GM21367 (cell line): ENCODE measurements around the gene TANGO2.

Experiments used
- ATAC-seq: cut with Tn5 transposase; IDR thresholded peaks from one replicate; pipeline ENCODE4 v1.9.1; 2021; ENCODE audit not compliant: unreplicated experiment

TANGO2 gene

DNA sequence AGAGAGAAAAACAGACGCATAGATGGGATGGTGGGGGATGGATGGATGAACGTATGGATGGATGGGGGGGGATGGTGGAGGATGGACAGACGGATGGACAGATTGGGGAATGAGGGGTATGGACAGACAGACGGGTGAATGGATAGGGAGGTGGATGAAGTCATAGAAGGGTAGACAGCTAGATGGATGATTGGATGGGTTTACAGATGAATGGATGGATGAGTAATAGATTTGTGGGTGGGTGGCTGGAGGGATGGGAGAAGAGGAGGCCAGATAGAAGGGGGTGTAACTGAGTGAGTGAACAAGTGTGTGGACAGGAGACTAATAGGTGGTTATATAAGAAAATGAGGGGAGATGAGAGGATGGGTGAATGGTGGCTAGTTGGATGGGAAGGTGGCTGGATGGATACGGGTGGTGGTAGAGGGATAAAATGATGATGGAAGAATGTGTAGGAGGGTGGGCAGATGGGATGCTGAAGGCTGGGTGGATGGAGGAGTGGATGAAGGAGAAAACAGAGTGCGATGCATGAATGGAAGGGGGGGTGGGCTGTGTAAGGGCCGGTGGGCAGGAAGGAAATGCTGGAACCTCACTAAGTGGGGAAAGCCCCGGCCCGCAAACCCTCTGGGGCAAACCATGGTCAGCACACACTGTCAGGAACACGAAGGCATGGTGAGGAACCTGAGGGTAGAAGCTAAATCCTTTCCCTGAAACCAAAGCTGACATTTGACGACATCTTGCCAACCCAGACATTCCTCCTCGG, 25.9 kb upstream of the TANGO2 start:
- ATAC-seq, result no peak

GRCh38 chr22:19995611-19996339, 25.1 kb upstream of the TANGO2 start:
- ATAC-seq, result no peak

DNA sequence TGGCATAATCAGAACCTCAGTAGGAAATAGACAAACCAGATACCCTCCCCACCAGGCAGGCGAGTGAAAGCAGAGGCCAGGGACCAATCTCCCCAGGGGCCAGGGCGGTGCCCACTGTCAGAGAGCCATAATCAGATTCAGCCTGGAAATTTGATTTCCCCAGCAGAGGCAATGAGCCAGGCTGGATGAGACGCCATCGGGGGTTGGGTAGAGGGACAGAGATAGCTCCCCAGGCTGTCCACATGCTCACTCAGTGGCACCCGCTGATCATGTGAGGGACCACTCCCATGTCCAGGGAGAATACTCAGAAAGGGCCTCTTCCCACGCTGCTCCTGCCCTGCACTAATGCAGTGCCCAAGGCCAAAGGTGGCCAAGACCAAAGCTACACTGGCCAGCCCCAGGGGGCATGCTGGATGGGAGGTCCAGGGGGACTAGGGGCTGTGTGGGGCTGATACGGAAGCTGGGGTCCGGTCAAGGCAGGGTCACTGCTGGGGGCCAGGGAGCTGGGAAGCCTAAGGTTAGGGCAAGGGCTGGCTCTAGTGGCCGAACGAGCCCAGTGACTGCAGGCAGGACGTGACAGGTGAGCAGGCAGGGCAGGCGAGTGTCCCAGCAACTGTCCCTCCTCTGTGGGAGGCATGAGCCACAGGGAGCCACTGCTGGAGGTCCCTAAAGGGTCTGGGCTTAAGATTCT, 24.1 kb upstream of the TANGO2 start:
- no peak for ATAC-seq

GRCh38 chr22:19997561-19998231, 23.2 kb upstream of the TANGO2 start:
- ATAC-seq, result no peak

- ATAC-seq, result no peak
Measured at GRCh38 chr22:19998232-19998951, 22.5 kb upstream of the TANGO2 start.

GRCh38 chr22:19998991-19999820, 21.7 kb upstream of the TANGO2 start:
- ATAC-seq, result no peak

DNA sequence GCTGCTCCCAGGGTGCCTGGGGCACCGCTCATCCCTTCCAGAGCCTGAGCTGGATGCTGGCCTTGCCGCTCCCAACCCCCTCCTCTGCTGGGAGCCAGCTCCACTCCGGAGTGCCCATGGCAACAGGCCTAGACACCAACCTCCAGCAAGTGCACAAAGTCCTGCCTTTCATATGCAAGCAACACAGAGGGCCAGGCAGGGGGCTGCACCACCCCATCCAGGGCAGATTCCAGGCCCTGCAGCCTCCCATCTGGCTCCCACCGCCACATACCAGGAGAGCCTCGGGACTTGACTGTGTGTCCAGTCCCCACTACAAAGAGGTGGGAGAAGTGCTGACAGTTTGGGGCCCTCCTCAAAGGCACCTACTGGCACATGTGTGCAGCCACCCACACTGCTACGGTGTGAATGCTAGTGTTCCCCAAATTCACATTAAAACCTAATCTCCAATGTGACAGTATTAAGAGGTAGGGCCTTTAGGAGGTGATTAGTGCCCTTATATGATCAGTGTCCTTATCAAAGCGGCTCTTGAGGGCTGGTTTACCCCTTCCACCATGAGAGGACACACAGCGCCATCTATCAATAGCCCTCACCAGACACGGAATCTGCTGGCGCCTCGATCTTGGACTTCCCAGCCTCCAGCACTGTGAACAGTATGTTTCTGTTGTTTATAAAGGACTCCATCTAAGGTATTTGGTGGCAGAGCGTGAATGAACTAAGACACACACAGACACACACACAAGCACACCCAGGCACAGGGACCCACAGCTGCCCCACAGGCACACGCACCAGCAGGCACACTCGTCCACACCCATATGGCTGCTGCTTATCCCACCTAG, 20.4 kb upstream of the TANGO2 start:
- no peak for ATAC-seq

DNA sequence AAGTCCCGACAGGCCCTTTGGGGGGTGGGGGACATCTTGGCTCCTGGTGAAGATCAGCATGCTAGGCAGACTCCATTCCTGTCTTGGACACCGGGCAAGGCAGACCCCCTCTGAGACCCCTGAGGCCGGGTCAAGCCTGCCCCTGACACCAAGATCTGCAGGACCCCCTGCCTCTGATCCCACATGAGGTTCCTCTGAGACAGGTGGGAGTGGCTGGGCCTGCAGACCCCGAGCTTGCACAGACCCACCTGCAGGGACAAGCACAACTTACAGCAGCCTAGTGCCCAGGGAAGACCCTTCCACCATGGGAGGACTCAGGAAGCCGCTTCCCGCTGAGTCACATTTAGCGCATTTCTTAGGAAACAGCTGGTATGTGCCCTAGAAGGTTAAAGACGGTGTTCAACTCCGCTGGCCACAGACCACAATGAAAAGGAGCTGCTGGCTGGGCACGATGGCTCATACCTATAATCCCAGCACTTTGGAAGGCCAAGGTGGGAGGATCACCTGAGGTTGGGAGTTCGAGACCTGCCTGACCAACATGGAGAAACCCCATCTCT, 19.8 kb upstream of the TANGO2 start:
- no peak for ATAC-seq

GRCh38 chr22:20002128-20002527, 18.8 kb upstream of the TANGO2 start:
- no peak for ATAC-seq

DNA sequence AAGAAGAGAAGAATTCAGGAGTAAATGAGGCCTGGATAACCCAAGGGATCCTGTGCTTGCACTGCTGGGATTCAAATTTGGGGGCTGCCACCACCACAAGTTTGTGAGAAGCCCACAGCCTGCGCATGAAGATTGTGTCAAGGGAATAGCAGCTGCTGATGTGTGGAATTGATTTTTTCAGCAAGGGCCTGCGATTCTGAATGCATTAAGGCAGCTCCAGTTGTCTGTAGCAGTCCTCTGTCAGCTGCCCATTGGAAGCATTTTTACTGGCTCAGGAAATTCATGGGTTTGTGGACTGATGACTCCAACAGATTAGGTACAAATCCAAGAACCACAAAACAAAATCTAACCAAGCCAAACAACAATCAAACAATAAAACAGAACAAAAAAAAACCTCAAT, 18.3 kb upstream of the TANGO2 start:
- ATAC-seq, result no peak

DNA sequence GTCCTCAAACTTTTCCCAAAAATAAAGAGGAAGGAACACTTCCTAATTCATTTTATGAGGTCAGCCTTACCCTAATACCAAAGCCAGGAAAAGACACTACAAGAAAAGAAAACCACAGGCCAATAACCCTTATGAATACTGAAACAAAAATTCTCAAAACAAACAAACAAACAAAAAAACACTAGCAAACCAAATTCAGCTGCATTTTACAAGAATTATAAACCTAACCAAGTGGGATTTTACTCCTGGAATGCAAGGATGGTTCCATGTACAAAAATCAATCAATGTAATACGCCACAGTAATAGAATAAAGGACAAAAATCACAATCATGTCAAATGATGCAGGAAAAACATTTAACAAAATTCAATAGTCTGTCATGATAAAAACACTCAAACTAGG, 17.6 kb upstream of the TANGO2 start:
- no peak for ATAC-seq

DNA sequence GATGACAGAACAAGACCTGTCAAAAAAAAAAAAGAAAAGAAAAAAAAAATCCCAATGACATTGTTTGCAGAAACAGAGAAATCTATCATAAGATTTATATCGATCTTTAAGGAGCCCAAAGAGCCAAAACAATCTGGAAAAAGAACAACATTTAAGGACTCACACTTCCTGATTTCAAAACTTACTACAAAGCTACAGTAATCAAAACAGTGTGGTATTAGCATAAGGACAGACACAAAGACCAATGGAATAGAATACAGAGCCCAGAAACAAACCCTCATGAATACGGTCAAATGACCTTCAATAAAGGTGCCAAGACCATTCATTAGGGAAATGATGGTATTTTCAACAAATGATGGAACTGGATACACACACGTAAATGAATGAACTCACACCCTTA, 16.4 kb upstream of the TANGO2 start:
- no peak for ATAC-seq

- ATAC-seq, result no peak
Measured at GRCh38 chr22:20008221-20008995, 12.5 kb upstream of the TANGO2 start.

DNA sequence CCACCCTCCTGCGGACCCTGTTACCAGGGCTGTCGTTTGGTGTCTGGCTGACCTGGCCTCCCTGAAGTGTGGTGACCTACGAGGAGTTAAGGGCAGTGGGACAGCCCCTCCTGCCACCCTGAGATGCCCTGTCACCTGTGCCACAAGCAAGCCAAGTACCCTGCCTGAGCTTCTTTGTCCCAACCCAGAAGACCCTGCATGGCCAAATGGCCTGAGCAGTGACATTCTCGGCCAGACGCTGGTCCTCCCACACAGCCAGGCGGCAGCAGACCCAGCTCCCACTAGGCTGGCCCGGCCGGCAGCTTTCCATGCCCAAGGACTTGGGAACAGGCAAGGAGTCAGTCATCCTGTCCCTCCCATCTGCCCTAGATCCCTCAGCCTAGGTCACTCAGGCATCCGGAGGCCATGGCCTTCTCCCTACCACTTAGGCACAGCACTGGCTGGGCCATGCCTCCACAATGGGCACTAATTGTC, 11.9 kb upstream of the TANGO2 start:
- ATAC-seq, result no peak

- no peak for ATAC-seq
Measured at GRCh38 chr22:20009582-20010306, 11.2 kb upstream of the TANGO2 start.

DNA sequence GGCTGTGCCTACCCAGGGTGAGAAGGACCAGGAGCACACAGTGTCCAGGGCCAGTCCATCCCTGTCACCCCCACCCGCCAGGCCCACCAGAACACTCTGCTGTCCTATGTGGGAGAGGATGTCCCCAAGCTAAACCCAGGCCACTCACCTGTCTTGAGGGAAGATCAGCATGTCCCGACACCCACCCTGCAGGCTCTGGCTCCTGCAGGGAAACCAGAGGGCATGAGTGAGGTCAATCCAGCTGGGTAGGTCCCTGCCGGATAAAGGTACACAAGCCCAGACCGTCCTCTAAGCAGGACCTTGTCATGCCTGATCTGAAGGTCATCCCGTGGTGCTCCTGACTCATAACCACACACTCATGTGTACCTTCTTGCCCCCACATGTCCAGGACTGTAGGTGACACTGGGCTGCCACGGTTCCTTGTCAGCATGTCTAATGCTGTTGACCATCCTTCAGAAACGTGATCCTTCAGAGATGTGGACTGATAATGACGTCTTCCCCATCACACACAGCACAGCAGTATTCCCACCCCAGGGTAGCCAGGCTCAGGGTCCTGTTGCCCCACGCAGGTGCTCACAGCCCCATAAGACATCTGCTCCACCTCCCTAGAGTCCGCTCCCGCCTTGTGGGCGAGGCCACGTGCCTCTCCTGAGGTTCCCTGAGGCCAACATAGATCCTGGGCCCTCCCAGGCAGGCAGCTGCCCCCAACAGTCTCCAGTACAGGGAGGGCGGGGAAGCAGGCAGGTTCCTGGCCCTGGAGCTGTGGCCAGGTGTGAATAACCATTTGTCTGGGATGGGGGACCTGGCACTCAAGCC, 10.4 kb upstream of the TANGO2 start:
- no peak for ATAC-seq
